Activated T-helper 1 cell treated with anti-CD3 and anti-CD28 coated beads, Interleukin-2, amount 50 U/mL, for 16 hours (primary cell): Measurements from ENCODE around the gene RAPGEF4.

Experiments
- DNase-seq, 2 donors: peaks; one replicate each; pipeline ENCODE4 v3.0.0-alpha.2; 2020; ENCODE audit warnings: low read depth in 1 of 2, low spot score in 1 of 2

RAPGEF4 gene

DNA sequence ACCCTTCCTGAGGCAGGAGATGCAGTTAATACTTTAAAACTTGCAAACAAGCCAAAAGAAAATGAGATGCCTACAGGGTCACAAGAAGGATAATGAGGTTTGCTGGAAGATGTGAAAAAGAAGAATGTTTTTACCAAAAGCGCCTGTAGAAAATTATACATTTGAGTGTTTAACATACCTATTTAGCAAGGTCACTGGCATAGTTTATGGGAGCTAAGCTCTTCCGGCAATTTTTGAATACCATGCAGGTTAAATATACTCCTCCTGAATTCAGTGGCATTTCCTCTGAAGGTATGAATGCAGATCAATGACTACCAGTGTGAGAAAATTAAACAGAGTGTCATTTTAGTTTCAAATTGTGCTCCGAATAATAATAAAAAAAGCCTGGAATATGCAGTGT, 318.8 kb downstream of the RAPGEF4 start:
- no peak for DNase-seq

DNA sequence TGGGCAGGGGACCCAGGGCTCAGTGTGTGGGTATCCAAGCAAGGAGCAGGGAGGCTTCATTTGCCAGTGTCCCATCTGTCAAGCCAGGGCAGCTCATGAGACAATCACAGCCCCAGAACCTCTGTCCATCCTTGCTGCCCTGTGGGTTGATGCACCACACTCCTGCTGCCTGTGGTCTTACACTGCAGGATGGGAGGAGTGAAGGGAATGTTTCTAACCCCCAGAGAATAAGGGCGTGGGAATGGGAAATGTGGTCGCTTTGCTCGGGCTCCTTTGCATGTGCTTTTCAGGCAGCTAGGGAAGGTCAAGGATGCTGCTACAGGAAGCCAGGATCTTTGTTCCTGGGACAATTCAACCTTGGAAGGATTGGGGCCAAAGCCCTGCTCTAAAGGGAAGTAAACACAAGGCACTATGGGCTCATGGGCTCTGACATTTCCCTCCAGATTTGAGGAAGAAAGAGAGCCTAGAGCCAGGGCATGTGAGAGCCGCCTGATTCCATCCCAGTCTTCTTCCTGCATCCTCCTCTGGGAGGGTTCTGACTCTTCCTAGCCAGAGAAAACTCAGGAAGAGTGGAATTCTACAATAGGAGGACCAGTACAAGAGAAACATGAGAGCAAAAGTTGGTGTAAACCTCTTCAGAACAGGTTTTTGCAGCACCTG, 321.2 kb downstream of the RAPGEF4 start:
- DNase-seq: no peak

DNA sequence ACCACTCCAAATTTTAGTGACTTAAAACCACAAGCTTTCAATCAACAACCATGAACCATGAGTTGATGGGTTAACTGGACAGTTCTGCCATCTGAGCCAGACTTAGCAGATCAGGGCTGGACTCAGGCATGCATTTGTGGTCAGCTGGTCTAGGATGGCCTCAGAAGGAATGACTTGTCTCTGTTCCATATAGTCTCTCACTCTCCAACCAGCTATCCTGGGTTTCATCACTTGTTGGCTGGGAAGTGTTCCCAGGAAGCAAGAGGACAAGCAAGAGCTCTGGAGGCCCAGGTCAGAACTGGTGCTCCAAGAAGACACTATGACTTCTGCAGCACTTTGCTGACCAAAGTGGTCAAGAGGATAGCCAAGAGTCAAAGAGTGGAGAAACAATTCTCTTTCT, 322.5 kb downstream of the RAPGEF4 start:
- no peak for DNase-seq

DNA sequence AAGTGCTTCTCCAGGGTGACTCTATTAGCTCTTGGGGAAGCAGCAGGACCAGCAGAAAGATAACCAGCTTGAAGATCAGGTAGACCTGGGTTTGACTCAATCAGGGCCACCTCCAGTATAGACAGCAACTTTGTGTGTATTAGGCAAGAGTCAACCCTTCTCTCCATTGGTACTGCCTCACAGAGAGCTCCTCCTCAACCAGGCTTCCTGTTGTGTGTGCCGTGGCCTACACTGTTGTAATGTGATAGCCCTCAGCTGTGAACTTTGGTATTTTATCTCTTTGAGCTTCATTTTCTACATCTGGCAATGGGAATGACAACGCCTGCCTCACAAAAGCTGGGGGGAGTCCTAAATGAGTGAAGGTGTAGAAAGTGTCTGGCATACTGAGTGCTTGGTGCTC, 323.0 kb downstream of the RAPGEF4 start:
- DNase-seq: no peak

DNA sequence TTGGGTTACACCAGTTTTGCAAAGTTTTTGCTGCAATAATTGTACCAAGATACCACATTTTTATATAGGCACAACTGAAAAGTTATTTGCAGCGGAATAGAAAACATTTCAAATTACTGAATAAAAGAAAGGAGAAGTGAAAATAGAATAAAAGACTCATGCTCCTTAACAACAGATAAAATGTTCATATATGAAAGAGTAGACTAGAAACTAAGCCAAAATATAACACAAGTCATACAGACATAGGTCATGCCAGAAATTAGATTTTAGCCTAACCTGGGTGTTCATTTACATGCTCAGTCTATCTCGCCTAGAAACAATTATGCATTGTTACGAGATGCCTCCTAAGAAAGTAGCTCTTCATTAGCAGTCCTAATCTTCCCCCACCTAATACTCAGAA, 323.6 kb downstream of the RAPGEF4 start:
- DNase-seq: no peak

DNA sequence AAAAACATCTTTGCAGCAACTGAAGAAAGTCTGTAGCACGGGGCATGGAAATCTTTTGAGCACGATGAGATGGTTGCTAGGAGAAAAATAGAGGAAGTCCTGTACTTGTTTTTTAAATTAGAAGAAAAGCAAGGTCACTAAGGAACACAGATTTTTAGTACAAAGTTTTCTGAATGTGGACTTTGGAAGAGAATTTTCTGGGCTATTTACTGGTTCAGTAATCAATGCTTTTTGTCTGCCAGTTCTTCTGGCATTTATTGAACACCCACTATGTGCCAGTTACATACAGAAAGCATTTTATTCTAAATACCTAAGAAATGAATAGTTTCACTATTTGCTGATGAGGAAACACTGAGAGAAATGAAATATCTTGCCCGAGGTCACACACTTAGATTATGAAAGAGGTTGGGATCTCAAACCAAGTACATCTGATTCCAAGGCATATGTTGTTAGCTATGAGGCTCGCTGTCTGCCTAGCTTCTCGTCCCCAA, 324.4 kb downstream of the RAPGEF4 start:
- no peak for DNase-seq

DNA sequence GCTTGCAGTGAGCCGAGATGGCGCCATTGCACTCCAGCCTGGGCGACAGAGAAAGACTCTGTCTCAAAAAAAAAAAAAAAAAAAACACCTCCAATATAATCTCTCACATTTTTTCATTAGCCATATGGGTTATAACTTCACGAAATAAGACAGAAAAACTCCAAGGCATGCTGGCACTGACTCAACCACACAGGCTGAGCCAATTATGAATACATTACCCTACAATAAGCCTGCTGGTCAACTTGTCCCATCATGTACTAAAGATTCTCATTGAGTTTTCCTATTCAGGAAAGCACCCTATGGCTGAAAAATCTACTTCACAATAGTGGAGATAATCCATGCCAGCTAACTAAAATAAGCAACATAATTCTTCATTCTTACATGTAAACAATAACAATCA, 327.2 kb downstream of the RAPGEF4 start:
- no peak for DNase-seq

DNA sequence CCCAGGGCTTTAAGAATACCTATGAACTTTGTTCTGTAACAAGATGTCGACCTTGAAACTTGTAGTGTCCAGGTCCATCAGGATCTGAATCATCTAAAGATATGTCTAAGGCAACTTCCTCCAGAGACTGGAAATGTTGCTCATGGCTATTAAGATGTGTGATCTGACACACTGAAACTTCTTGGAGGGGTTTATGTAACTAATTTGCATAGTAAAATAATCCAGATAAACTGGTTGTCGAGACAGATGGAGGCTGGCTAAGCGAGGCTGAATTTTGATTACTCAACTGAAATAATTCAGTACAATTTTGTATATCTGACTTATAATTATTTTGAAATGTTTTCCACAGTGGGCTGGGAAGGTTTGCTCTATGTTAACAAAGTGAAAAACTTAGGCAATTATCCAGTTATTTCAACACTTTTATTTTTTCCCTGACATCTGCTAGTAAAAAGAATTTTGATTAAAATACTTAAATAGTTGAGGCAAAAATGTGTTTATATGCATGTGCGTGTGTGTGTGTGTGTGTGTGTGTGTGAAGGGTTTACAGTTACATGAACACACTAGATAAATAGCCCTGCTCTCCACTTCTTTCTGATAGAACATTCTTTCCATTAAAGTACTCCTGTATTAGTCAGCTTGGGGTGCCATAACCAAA, 328.6 kb downstream of the RAPGEF4 start:
- no peak for DNase-seq

DNA sequence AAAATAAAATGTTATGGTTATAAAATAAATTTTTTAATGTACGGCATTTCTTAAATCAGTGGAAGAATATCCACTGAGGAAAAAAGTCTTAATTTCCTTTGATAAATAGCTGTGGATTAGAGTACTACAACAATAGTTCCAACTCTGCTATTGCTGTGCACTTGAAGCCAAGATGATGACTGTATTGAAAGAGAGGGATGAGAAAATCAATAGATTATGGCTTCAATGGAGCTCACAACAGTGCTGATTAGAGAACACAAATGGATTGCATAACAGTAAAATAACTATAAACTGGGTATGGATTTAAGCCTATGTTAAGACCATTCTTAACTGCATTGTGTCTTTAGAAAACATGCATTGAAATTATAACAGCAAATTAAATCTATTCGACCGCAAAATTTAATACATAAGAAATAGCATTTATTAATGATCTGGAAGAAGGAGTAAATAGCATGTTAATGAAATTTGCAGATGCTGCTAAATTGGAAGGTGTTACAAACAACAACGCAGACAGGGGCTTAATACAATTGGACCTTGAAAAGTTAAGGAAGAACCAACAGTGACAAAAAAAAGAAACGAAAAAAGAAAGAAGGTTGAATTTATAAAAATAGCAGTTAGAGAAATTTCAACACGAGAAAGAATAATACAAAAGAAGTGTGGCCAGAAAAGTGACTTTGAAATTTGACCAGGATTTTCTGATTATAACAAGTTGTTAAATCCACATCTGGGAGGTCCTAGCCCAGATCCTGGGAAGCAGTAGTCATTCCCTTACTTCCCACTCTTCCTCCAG, 331.4 kb downstream of the RAPGEF4 start:
- no peak for DNase-seq

DNA sequence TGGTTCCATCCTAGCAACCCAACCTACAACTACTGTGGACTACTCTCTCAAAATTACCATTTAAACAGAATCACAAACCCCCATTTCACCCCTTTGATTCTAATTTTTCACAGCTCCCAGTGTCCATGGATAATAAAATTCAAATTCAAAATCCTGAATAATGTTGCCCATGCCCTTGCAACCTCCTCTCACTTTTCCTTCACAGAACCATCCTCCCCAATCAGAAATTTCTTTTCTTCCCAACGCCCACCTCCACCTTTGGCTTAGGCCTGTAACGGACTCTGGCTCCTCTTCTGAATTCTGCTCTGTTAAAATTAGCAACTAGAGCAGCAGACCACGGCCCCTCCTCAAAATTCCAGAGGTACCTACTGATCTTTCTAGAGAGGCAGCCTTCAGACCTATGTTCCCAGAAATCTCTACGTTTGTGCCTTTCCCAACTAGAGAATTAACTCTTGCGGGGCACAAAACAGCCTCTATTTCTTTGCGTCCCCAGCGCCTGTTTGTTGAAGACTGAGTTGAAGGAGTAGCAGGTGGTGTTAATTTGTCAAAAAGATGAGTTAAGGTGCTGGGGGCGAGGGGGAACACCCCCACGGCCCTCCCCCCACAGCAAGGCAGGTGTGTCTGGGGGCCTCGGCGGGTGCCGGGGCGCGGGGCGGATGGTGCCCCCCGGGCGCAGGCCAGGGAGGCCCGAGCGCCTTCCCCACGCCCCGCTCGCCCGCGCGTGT, 339.6 kb downstream of the RAPGEF4 start:
- no peak for DNase-seq

DNA sequence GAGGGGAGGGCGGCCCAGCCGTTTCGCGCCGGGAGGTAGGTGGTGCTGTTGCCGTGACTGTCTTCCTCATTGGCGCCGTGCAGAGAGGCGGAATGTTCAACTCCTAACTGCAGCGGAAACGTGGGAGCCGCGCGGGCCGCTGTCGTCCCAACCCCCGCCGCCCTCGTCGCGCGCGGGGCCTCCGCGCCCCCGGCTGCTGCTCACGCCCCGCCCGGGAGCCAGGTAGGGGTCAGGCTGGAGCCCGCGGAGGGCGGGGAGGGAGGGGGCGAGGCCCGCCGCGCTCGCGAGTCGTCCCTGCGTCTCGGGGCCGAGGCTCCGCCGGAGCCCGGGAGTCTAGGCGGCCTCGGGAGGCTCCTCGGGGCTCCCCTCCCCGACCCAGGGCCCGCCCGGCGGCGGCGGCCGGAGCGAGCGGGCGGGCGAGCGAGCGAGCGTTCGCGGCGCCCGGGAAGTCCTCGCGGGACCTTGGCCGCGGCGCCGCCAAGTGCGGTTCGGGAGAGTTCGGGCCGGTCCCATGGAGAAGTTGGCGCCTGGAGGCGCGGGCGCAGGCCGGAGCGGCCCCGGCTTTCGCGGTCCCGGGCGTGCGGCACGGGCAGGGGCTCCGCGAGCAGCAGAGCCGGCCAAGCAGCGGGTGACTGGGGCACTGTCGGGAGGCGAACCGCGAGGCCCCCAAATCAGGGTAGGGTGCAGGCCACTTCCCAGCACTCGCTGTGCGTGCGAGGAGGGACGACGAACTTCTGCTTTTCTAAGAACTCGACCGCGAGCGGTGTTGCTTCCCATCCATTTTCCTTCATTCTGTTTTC, 340.3 kb downstream of the RAPGEF4 start, which contains the start of gene MAP3K20:
Gene MAP3K20 (plus strand): TSS at position 66 of the 800 bp plus-strand sequence. CDS start 15,186 bp downstream, outside the sequence.
- no peak for DNase-seq

DNA sequence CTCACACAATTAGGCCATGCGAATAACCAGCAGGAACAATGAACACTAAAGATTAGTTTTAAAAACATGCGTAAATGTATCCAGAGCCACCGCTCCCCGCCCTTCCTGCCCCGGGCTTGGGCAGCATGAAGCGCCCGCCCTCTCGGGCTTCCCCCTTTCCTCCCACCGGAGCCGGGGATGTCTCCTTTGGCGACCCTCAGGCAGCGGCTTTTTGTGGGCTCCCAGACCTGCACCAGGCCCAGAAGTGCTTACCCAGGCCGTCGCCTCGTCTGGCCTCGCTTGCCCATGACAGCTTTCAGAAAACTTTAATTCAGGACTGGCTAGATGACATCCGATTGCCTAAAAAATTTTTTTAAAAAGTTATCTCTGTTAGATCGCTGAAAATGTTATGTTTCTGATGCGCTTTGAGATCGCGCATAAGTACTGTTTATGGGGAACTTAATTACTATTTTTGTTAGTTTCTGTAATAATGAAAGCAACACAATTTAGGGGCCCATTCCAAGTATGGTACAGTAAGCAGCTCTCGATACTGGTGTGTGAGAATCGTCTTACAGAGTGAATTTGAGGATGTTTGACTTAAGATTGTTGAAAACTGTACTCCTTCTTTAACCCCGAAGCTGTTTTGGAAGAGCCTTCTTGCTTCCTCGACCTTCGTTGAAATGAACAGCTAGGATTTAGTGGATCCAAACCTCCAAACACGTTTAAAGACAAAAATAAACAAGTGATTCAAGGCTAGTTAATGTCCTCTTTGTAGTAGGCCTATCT, 341.1 kb downstream of the RAPGEF4 start:
- DNase-seq: no peak

DNA sequence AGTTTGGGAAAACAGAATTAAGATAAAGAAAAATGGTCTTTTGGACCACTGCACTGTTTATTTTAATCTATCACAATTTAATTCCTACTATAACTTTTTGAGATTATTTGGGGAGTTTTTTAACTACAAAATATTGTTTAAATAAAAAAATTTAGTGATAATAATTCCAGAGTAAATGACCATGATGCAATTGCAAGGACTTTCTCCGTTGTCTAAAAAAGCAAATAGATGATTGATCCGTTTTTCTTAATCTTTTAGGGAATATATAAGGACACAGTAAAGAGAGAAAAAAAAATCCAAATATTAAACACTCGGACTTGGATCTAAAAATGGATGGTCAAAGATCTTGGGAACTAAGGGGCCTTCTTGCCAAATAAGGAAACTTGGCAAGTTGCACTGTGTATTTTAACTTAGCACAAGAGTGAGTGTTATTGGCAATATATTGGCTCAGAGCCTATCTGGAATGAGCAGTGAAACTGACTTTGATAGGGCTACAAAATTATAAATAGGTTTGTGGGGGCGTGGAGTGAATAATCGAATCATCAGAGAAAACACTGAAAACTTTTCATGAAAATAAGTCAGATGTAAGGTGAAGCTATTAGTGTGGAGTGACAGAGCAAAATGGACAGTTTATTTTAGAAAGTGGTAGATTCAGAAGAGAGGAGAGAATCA, 342.0 kb downstream of the RAPGEF4 start:
- DNase-seq: no peak

DNA sequence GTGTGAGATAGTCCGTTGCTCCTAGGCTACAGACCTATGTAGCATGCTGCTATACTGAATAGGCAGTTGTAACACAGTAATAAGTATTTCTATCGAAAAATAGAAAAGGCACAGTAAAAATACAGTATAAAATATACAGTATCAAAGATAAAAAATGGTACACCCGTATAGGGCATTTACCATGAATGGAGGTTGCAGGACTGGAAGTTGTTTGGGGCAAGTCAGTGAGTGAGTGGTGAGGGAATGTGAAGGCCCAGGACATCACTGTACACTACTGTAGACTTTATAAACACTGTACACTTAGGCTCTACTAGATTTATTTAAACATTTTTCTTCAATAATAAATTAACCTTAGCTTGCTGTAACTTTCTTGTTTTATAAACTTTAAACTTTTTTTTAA, 343.5 kb downstream of the RAPGEF4 start:
- DNase-seq: no peak

DNA sequence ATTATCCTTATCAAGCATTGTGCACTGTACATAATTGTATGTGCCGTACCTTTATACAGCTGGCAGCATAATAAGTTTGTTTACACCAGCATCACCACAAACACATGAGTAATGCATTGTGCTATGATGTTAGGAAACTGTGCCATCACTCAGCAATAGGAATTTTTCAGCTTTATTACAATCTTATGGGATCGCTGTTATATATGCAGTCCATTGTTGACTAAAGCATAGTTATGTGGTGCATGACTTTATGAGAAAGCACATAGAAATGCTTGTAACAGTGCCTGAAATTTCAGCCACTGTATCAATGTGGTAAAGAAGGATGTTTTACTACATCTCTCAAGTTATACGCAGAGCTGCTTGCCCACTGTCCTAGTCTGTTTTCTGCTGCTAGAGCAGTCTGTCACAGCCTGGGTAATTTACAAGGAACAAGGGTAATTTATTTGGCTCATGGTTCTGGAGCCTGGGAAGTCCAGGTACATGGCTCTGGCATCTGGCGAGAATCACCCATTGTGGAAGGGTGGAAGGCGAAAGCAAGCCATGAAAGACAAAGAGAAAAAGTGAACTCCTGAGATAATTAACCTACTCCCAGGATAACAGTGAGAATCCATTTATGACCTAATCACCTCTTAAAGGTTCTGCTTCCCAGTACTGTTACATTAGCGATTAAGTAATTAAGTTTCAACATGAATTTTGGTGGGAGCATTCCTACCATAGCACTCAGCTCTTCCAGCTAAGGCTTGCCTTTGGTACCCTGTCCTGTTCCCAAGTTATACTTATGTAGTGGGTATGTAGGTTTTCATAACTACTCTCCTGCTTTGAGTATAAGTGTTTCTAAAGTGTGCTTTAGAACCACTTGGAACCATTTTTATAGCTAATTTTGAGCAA, 344.6 kb downstream of the RAPGEF4 start:
- DNase-seq: no peak

DNA sequence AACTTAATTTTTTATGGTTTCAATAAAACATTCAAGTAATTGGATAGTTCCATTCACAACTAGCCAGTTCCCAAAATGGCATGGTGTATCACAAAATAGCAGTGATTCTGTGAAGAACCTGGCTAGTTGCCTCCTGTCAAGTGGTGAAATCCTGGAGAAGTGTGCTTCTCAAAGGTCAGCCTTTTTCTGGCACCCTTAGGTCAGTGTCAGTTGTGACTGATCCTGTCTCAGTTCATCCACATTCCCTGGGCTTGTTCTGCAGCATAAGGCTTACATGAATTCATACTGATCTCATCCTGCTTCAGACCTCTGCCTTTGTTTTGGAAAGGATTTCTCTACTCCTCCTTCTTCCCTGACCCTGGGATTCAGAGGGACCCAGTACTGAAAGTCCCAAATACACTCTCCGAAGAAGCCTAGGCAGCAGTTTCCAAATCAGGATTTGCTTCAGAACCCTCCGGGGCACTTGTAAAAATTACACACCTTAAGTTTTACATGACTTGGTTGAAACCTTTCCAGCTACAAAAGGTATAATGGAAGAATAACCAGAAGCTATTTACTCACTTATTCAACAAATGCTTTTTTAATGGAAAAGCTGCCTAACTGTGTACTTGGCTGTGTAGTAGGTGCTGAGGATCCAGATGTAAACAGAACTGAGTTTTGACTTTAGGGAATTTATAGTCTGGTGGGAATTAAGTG, 351.0 kb downstream of the RAPGEF4 start:
- no peak for DNase-seq

DNA sequence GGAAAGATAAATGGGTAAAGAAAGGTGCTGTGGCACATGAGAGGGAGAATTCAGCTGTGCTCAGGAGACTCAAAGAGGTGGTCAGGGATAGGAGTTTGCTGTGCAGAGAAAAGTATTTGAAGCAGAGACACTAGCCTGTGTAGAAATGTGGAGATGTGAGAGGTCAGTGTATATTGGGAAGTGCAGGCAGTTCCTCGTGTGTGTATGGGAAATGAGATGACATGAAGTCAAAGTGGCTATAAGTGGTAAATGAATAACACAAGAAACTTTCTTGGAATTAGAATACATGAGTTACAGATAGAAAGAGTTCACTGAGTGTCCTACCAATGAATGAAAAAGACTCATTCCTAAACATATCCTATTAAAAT, 351.6 kb downstream of the RAPGEF4 start:
- DNase-seq: no peak
